Esophagus (tissue), 2 donors: ENCODE results near the gene MYOD1. TPM values are rescaled to one million over a fixed set of nuclear protein-coding genes. Genes with fewer than 3 reads are reported as not detected.

Experiments used
- H3K27ac ChIP-seq, 2 donors: one replicate each; pipeline ENCODE4 v1.5.1; 2013; ENCODE audit warnings: low read depth in 2 of 2, mild to moderate bottlenecking in 2 of 2, inconsistent platforms in 1 of 2, low read length in 1 of 2, moderate library complexity in 1 of 2
- H3K27me3 ChIP-seq, 2 donors: one replicate each; pipeline ENCODE4 v1.6.1; 2013; ENCODE audit warnings: low read length in 2 of 2, control low read depth in 1 of 2, mild to moderate bottlenecking in 1 of 2; ENCODE audit not compliant: insufficient read depth in 2 of 2, control insufficient read depth in 1 of 2
- H3K36me3 ChIP-seq, 2 donors: one replicate each; pipeline ENCODE4 v1.6.1; 2013; ENCODE audit warnings: low read length in 1 of 2; ENCODE audit not compliant: control insufficient read depth in 2 of 2, insufficient read depth in 2 of 2
- H3K4me1 ChIP-seq, 2 donors: one replicate each; pipeline ENCODE4 v1.6.1; 2013; ENCODE audit warnings: low read length in 1 of 2; ENCODE audit not compliant: control insufficient read depth in 2 of 2, insufficient read depth in 2 of 2
- H3K4me3 ChIP-seq, 2 donors: one replicate each; pipeline ENCODE4 v1.5.1; 2013; ENCODE audit warnings: low read length in 2 of 2, mild to moderate bottlenecking in 2 of 2, low read depth in 1 of 2, moderate library complexity in 1 of 2
- H3K9me3 ChIP-seq, 2 donors: one replicate each; pipeline ENCODE4 v1.6.1; 2013; ENCODE audit warnings: mild to moderate bottlenecking in 2 of 2, low read depth in 1 of 2, low read length in 1 of 2, moderate library complexity in 1 of 2; ENCODE audit not compliant: control insufficient read depth in 2 of 2, insufficient read depth in 1 of 2
- WGBS, 2 donors: extraction: QIAGEN DNeasy Blood & Tissue Kit; methylation state at CpG; one replicate each; pipeline ENCODE4 v1.1.7; 2013; 5-methylcytosine and 5-hydroxymethylcytosine counted together
- polyA plus RNA-seq, 2 donors: library from polyadenylated mRNA; stranded (reverse); fragments of 200-250 nt; gene quantifications; one replicate each; pipeline ENCODE4 v1.2.3, GENCODE V29; 2013
- donor health status: healthy with polysubstance abuse.
- donor health status: Bipolar disorder and iron deficiency.

Gene MYOD1
- polyA plus RNA-seq, 2 donors = not detected

DNA sequence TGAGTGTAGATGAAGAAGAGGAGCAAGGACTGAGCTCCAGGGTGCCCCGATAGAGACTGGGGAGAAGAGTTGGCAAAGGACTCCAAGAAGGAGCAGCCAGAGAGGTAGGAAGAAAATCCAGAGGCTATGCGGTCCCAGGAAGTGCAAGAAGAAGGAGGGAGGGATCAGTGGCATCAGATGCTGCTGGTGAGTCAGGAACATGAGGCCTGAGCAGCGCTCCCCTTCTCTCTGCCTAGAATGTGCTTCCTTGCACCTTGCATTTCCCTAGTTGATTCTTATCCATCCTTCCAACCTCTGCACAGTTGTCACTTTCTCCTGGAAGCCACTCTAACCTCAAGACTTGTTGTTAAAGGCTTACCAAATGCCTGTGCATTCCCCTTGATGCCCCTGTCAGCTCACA is 36.5 kb downstream of the MYOD1 start:
- Histone ChIP-seq H3K4me3 (no peak overlapping the region), H3K9me3 (no peaks in the 10 kb centered on the region), H3K4me1 (no peaks in the 10 kb centered on the region), H3K36me3 (no peaks in the 10 kb centered on the region), H3K27ac (no peak overlapping the region), H3K27me3 (no peaks in the 10 kb centered on the region)
- WGBS, 2 donors = 74 to 89% methylated on average over 2 to 3 of the region's 3 CpGs

DNA sequence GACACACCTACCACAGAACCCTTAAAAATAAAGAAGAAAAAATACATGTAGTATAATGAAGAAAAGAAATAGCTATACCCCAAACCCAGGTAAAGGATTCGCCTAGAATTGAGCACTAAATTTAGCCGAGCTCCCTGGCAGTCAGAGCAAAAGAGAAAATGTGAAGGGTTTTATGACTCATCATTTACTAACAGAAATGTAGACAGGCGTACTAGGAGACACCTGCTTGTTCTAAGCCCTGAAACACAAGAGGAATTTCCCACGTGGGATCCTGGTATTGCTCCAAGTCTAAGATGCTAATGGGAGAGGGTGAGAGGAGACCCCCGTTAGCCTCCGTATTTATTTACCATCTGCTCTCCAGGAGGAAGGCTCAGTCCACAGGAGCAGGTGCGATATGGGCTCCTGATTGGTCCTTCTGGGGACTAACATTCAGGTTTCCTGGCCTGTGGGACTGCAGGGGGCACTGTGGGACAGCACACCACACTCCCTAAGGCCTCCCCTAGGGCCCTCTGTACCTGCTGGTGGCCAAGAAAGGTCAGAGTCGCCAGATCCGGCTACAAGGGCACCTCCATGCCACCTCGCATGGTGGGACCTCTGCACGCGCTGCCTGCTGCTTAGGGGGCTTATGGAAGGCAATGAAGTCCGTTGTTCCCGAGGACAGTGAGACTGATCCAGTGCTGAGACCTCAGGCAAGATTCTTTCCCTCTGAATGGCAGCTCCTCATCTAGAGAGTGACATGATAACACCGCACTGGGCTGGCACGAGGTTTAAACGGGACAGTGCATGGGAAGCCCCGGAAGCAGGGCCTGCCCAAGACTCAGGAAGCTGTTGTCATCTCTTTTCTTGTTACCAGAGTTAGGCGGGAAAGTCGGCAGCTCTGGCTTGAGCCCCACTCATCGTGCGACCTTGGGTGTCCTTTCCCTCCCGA is 41.0 kb downstream of the MYOD1 start:
- 53 to 63% methylated on average over 23 of the region's 23 CpGs for WGBS, 2 donors
- Histone ChIP-seq H3K9me3 (no peaks in the 10 kb centered on the region), H3K27ac (no peak overlapping the region), H3K4me3 (no peak overlapping the region), H3K27me3 (no peaks in the 10 kb centered on the region), H3K4me1 (no peaks in the 10 kb centered on the region), H3K36me3 (no peaks in the 10 kb centered on the region)

DNA sequence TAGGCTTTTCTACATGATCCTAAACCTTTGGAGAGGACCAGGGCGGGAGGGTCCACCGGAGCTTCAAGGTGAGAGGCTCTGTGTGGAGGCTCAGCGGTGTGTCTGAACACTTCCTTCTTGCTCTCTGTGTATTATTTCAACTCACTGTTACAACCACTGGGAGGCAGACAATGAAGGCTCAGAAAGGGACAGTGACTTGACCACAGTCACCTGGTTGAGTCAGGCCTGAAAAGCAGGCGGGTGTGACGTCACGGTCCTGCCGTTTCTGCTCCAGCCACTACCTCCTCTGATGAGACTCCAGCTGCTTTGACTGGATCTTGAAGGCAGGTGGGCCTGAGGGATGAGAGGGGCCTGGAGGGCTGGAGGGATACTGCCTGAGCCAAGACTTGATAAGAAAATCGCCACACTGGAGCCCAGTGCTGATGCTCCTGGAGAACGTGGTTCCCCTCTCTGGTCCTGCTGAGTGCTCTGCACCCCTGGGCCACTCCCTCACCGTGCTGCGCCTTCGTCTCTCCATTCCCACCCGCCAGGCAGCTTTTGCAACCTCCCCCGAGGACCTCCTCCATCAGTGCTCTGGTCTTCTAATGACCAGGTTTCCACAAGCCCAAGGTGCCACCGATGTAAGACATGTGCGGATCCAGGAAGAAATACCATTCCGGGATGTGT is 43.1 kb downstream of the MYOD1 start:
- Histone ChIP-seq H3K27me3 (no peaks in the 10 kb centered on the region), H3K27ac (no peak overlapping the region), H3K9me3 (no peaks in the 10 kb centered on the region), H3K36me3 (no peaks in the 10 kb centered on the region), H3K4me3 (no peak overlapping the region), H3K4me1 (no peaks in the 10 kb centered on the region)
- whole genome bisulfite sequencing, 2 donors = 85 to 87% methylated on average over 17 of the region's 17 CpGs

DNA sequence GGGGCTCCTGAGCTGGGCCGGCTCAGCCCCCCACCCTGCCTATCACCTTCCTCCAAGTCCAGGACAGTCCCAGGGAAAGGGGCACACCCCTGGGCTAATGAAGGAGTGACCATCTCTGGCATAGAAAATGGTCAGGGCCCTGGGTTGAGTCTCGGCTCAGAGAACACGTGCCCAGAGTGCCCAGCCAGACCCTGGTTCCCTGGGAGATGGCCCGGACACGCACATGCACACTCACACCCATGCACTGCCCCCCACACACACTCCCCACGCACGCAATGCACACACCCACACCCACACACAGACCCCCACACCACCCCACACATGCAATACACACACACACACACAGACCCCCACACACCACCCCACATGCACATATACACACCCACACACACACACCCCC is 43.9 kb downstream of the MYOD1 start:
- 83 to 87% methylated on average over 7 of the region's 7 CpGs for WGBS, 2 donors

DNA sequence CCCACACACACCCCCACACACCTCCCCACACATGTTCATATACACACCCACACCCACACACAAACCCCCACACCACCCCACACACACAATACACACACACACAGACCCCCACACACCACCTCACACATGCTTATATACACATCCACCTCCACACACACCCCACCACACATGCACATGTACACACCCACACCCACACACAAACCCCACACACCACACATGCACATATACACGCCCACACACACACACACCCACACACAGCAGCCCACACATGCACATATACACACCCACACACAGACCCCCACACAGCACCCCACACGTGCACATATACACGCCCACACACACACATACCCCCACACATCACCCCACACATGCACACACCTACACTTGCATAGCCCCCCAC is 44.3 kb downstream of the MYOD1 start:
- no peaks in the 10 kb centered on the region for H3K4me1 ChIP-seq
- H3K9me3 ChIP-seq = no peaks in the 10 kb centered on the region
- H3K27me3 ChIP-seq = no peaks in the 10 kb centered on the region
- H3K36me3 ChIP-seq = no peaks in the 10 kb centered on the region
- WGBS, 2 donors = 58 to 63% methylated on average over 3 of the region's 3 CpGs
- no peak overlapping the region for H3K27ac ChIP-seq
- H3K4me3 ChIP-seq = no peak overlapping the region

More for the DNA sequence above, 43.9 kb downstream of the MYOD1 start:
- H3K4me3 ChIP-seq = no peak overlapping the region
- no peaks in the 10 kb centered on the region for H3K9me3 ChIP-seq
- H3K27ac ChIP-seq = no peak overlapping the region
- no peaks in the 10 kb centered on the region for H3K4me1 ChIP-seq
- H3K36me3 ChIP-seq = no peaks in the 10 kb centered on the region
- H3K27me3 ChIP-seq = no peaks in the 10 kb centered on the region

DNA sequence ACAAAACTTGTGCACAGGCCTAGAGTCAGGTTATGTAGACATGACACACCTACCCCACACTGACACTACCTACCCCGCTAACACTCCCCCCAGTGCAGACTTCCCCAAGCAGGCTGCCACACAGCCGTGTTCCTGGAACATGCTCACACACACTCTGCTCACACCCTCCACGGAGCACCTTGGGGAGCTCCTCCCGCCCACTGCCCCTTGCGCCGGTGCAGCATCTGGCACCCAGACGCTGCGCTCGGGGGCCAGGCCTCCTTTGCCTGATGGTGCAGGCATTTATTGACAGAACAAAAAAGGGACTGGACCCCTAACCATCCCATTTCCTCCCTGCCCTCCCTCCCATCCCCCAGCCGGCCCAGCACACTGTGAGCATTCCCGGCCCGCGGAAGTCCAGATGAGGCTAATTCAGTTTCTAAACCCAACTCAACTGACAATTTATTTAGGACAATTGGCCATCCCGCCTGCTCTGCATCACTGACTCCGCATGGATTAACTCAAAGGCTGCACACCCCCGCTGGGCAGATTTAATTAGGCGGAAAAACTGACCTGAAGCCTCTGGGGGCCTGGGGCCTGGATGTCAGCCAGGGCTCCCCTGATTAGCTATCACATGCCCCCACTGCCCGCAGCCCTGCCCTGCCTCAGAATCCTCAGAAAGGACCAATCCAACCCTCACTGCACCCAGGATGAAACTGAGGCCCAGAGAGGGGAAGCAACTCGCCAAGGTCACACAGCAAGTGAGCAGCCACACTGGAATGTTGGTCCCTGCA is 45.3 kb downstream of the MYOD1 start:
- 76 to 77% methylated on average over 19 of the region's 19 CpGs for WGBS, 2 donors
- H3K4me1 ChIP-seq = no peaks in the 10 kb centered on the region
- no peaks in the 10 kb centered on the region for H3K9me3 ChIP-seq
- H3K4me3 ChIP-seq = no peak overlapping the region
- no peaks in the 10 kb centered on the region for H3K27me3 ChIP-seq
- no peaks in the 10 kb centered on the region for H3K36me3 ChIP-seq
- no peak overlapping the region for H3K27ac ChIP-seq

DNA sequence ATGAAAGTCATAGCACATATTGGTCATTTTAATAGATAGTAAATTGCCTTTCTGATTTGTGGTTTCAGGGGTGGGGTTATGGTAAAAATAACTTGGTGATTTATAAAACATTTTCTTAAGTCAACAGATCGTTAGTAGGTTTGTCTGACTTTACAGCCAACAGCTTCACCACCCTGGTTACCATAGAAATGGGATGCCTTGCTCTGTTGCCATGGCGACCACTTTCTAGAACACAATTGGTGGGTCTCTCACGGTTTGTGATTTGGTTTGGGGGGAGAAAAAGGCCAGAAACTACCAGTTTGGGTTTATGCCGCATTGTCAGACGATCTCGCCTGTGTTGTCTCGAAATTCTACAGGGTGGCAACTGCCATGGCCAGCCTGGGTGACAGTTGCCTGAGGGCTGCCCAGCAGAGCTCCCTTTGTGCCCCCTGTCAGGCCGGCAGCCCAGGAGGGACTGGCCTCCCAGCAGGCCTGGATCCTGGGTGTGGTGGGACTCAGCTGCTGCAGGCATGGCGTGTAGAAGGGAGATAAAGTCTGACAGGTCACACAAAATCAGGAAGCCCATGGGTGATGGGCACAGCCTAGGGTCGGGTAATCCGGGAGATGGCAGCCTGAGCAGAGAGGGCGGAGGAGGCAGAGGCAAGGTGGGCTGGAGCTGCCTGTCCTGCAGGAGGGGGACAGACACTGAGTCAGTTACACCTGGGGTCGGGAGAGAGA is 46.1 kb downstream of the MYOD1 start:
- Histone ChIP-seq H3K27ac (no peak overlapping the region), H3K4me3 (no peak overlapping the region), H3K9me3 (no peaks in the 10 kb centered on the region), H3K36me3 (no peaks in the 10 kb centered on the region), H3K4me1 (no peaks in the 10 kb centered on the region), H3K27me3 (no peaks in the 10 kb centered on the region)
- 80 to 81% methylated on average over 13 of the region's 13 CpGs for WGBS, 2 donors

DNA sequence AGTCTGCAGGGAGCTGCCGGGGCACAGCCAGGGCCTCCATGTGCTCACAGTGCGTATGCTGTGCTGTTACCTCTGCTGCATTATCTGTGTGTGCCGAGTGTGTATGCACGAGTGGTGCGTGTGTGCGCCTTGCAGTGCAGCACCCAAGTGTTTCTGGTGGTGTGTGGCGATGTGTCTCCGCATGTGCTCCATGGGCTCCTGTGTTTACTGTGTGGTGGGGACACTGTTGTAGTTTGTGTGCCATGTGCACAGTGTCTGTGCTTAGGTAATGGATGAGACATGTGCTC is 46.6 kb downstream of the MYOD1 start:
- WGBS, 2 donors = 89 to 94% methylated on average over 8 of the region's 8 CpGs
- Histone ChIP-seq H3K36me3 (no peaks in the 10 kb centered on the region), H3K9me3 (no peaks in the 10 kb centered on the region), H3K27me3 (no peaks in the 10 kb centered on the region), H3K4me3 (no peak overlapping the region), H3K27ac (no peak overlapping the region), H3K4me1 (no peaks in the 10 kb centered on the region)

DNA sequence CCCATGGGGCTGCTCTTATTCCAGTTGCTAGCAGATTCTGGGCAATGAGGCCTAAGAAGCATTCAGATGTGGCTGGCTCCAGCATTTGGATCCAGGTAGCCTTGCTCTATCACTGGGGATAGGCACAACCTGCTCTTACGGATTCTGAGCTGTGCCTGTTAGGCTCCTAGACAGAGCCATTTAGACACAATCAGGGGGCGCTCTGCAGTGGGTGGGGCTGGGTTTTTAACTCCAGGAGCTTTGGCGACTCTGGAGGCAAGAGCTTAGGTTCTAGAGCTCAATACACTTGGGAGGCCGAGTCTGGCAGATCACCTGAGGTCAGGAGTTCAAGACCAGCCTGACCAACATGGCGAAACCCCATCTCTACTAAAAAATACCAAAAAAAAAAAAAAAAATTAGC is 47.2 kb downstream of the MYOD1 start:
- Histone ChIP-seq H3K4me1 (no peaks in the 10 kb centered on the region), H3K4me3 (no peak overlapping the region), H3K36me3 (no peaks in the 10 kb centered on the region), H3K27ac (no peak overlapping the region), H3K9me3 (no peaks in the 10 kb centered on the region), H3K27me3 (no peaks in the 10 kb centered on the region)
- 76 to 90% methylated on average over 5 of the region's 5 CpGs for WGBS, 2 donors
